Measurements from ENCODE around the gene MACROH2A1.

The MACROH2A1 gene

DNA sequence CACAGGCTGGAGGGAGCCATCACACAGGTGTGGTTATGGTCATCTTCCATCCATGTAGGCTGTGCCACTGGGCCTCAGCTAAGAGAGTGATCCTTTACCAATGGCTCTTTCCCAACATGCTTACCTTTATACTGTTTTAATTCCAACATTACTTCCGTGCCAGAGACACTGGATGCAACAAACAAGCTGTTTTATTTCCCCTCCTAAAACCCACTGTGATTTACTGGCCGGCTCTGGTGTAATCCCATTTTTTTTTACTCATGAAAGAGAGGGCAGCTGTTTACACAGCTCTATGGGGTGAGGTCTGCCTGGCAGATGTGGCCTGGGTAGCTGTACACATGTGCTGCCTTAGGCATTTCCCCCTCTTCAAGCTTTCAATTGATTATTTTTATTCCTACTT, 58.5 kb downstream of the MACROH2A1 start:
- POLR2A ChIA-PET (ENCODE audit: low non-redundant PET): no interaction called here
- DNase-seq (ENCODE audit: low spot score): no peak
- TF ChIP-seq, protein P1, sequence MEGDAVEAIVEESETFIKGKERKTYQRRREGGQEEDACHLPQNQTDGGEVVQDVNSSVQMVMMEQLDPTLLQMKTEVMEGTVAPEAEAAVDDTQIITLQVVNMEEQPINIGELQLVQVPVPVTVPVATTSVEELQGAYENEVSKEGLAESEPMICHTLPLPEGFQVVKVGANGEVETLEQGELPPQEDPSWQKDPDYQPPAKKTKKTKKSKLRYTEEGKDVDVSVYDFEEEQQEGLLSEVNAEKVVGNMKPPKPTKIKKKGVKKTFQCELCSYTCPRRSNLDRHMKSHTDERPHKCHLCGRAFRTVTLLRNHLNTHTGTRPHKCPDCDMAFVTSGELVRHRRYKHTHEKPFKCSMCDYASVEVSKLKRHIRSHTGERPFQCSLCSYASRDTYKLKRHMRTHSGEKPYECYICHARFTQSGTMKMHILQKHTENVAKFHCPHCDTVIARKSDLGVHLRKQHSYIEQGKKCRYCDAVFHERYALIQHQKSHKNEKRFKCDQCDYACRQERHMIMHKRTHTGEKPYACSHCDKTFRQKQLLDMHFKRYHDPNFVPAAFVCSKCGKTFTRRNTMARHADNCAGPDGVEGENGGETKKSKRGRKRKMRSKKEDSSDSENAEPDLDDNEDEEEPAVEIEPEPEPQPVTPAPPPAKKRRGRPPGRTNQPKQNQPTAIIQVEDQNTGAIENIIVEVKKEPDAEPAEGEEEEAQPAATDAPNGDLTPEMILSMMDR (conservative IDR thresholded peaks at IDR 0.05; ENCODE audit: low read depth): no peak
- H3K27ac ChIP-seq: no peak overlapping the region
- CTCF ChIA-PET: interaction anchor here (0.6 kb wide), 2 partner anchors 93 to 264 kb away, joined by 3 to 5 read pairs; no protein-coding TSS in a partner anchor

DNA sequence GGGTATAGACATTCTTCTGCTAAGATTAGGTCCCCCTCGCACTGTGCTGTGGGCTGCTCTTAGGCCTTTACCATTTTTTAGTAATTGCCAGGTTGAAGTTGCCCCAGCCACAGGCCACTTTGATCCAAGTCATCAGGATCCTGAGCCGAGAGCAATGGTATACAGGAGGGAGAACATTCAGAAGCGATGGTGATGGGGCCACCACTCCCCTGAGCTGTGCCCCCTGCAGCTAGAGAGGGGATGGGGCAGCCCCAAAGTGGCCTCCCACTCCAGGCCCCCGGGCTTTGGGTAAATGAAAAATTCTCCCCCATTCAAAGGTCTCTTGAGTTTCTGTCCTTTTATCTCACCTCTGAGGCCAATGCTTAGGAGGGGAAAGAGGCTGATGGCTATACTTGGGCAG, 59.4 kb downstream of the MACROH2A1 start:
- ChIA-PET CTCF (interaction anchor here (0.6 kb wide), 3 partner anchors 94 to 491 kb away, joined by 3 to 5 read pairs (median 4); no protein-coding TSS in a partner anchor), POLR2A (ENCODE audit: low non-redundant PET) (no interaction called here)
- H3K27ac ChIP-seq: peak overlapping the region; percentile 67; the same call in 1 of the 2 replicates
- TF ChIP-seq, protein P1 (conservative IDR thresholded peaks at IDR 0.05; ENCODE audit: low read depth): no peak
- DNase-seq (ENCODE audit: low spot score): no peak

DNA sequence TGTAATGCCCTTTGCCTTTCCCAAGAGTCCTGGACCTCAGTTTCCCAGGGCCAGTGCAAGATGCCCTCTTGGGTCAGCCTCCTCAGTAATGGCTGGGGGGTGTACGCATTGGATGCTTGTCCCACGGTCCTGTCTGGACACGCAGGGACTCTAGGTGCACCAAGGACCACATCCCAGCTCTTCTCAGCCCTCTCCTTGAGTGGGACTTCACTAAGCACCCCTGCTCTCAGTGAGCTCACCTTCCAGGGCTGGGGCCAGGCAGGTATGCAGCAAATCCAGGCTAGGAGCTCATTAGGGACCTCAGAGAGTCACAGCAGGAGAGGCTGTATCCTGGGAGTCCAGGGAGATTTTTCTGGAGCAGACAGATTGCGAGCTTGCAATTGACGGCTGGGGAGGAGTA, 59.8 kb downstream of the MACROH2A1 start:
- DNase-seq (ENCODE audit: low spot score): no peak
- TF ChIP-seq, protein P1 (conservative IDR thresholded peaks at IDR 0.05; ENCODE audit: low read depth): no peak
- CTCF ChIA-PET: interaction anchor here (0.5 kb wide), 1 partner anchor 66 kb away, joined by 3 read pairs; no protein-coding TSS in a partner anchor
- POLR2A ChIA-PET (ENCODE audit: low non-redundant PET): no interaction called here
- H3K27ac ChIP-seq: peak overlapping the region; percentile 67

DNA sequence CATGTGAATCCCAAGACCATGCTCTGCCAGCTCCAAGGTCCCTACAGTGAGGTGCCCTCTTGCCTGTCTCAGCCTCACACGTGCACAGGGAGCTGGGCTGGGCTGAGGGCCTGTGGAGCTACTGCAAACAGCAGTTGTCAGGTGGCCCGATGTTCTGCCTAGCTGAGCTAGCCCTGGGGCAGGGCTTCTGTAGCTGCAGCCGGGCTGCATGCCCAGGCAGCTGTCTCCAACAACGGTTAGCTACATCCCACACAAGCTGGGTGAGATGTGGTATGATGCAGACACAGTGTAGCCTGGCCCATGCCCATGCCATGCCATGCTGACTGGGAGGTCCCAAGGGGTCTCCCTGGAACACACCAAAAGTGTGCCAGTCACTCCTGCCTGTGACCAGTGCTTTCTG, 62.0 kb downstream of the MACROH2A1 start:
- TF ChIP-seq, protein P1 (conservative IDR thresholded peaks at IDR 0.05; ENCODE audit: low read depth): no peak
- H3K27ac ChIP-seq: peak overlapping the region; percentile 67
- CTCF ChIA-PET: interaction anchor here (0.6 to 1.1 kb wide), 3 partner anchors 14 to 150 kb away, joined by 3 to 4 read pairs (median 3); no protein-coding TSS in a partner anchor
- POLR2A ChIA-PET (ENCODE audit: low non-redundant PET): no interaction called here
- DNase-seq (ENCODE audit: low spot score): no peak

DNA sequence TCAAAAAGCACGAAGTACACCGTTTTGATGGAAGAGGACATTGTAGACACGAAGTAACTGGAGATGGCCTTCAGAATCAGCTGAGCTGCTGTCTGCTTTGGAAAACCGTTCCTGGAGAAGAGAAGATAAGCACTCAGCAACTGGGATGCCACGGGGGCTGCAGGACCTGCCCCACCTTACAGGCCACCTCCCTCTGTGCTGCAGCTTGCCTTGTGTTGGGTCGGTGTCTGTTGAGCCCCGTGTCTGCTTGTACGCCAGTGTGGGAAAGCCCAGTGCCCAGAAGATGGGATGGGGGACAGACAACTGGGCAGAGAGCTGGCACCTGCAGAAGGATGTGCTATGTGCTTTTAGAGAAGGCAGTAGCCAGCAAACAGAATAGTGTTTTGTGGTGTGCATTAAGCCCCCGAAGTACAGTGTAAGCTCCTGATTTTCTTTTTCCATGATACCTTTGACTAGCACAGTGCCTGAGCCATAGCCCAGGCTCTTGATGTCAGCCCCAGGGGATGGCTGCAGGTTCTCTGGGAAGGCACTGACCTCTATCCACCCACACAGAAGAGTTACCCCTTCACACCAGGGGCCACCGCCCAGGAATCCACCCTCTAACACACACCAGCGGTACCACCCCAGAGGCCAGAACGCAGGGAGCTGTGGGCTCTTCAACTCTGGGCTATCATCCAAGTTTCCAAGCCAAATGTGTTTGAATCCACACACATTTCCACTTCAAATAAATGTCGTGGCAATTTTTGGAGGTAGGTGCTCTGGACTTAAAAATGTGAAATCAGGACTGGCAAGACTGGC, 63.8 kb downstream of the MACROH2A1 start:
- peak overlapping the region; percentile 67 for H3K27ac ChIP-seq
- ChIA-PET POLR2A (ENCODE audit: low non-redundant PET) (no interaction called here), CTCF (interaction anchor here (0.5 to 0.6 kb wide), 3 partner anchors 70 to 600 kb away, joined by 3 to 4 read pairs (median 3); no protein-coding TSS in a partner anchor)
- no peak for DNase-seq (ENCODE audit: low spot score)
- TF ChIP-seq, protein P1 (conservative IDR thresholded peaks at IDR 0.05; ENCODE audit: low read depth): no peak

DNA sequence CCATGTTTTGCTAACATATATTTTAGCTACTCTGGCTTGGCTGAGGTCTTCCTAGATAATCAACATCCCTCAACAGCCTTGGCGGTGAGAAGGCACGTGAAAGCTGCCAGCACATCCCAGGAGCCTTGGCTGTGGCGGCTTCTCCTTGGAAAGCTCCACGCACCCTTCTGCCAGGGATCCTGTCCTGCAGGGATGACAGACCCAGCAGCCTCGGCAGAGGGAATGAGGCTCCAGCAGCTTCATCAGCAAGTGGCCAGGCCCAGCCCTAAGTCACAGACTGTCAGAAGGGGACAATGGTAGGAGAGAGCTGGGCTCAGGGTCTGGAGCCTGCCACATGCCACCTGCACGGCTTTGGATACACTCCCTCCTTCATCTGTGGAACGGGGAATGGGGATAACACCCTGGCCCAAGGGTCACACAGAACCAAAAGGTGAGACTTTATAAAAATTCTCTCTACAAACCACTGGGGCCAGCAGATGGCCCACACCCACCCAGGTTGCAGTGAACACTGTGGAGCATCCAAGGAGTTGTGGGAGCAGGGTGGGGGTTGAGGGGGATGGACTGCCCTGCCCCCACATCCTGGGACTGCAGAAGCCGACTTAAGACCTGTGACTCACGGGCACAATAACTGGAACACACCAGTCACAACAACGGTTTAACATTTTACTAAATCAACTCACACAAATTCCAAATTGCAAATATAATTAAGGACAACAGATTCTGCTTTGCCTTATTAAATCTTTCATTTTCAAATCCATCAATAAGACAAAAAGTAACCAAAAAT, 65.1 kb downstream of the MACROH2A1 start:
- POLR2A ChIA-PET (ENCODE audit: low non-redundant PET): no interaction called here
- no peak for DNase-seq (ENCODE audit: low spot score)
- TF ChIP-seq, protein P1 (conservative IDR thresholded peaks at IDR 0.05; ENCODE audit: low read depth): no peak
- CTCF ChIA-PET: interaction anchor here (0.7 to 0.8 kb wide), 2 partner anchors 10 to 499 kb away, joined by 3 to 7 read pairs; no protein-coding TSS in a partner anchor
- peak overlapping the region; percentile 62 for H3K27ac ChIP-seq

Measured in RWPE1 (cell line).